Loucy (cell line): ENCODE data around the gene CD160.

ENCODE experiments used
- H2AFZ ChIP-seq: fragments of 200-600 bp; sonication (generic); 2 replicates; pipeline ENCODE4 v1.6.0; 2016; ENCODE audit warnings: antibody characterized with exemption, mild to moderate bottlenecking, low read length, moderate library complexity
- H3F3A ChIP-seq: fragments of 200-600 bp; 2 replicates; pipeline ENCODE4 v1.6.0; 2016; ENCODE audit warnings: antibody characterized with exemption, low read depth, mild to moderate bottlenecking
- H3K27me3 ChIP-seq: fragments of 200-600 bp; sonication (generic); 2 replicates; pipeline ENCODE4 v1.6.1; 2014; ENCODE audit warnings: low read length, mild to moderate bottlenecking; ENCODE audit not compliant: insufficient read depth, poor library complexity, severe bottlenecking
- H3K36me3 ChIP-seq: fragments of 200-600 bp; sonication (generic); 2 replicates; pipeline ENCODE4 v1.6.1; 2016; ENCODE audit warnings: low read length; ENCODE audit not compliant: insufficient read depth
- H3K4me1 ChIP-seq: fragments of 200-600 bp; sonication (generic); 2 replicates; pipeline ENCODE4 v1.5.1; 2014; ENCODE audit warnings: low read length, mild to moderate bottlenecking; ENCODE audit not compliant: insufficient read depth, poor library complexity, severe bottlenecking
- H3K4me2 ChIP-seq: fragments of 200-600 bp; sonication (generic); 2 replicates; pipeline ENCODE4 v1.6.0; 2014; ENCODE audit warnings: antibody characterized with exemption, low read length, low read depth, mild to moderate bottlenecking; ENCODE audit not compliant: poor library complexity, severe bottlenecking
- H3K4me3 ChIP-seq: fragments of 200-600 bp; sonication (generic); 2 replicates; pipeline ENCODE4 v1.5.1; 2014; ENCODE audit warnings: low read length, mild to moderate bottlenecking, mixed read lengths; ENCODE audit not compliant: poor library complexity, severe bottlenecking
- H3K79me2 ChIP-seq: fragments of 200-600 bp; sonication (generic); 2 replicates; pipeline ENCODE4 v1.6.1; 2014; ENCODE audit warnings: low read length; ENCODE audit not compliant: insufficient read depth
- H3K9ac ChIP-seq: fragments of 200-600 bp; sonication (generic); 2 replicates; pipeline ENCODE4 v1.6.0; 2014; ENCODE audit warnings: mild to moderate bottlenecking, low read depth, low read length, moderate library complexity; ENCODE audit not compliant: poor library complexity, severe bottlenecking
- H3K9me2 ChIP-seq: fragments of 200-600 bp; sonication (generic); replicated peaks from 2 replicates; pipeline ENCODE4 v1.6.1; 2016; ENCODE audit warnings: low read depth, low read length, mixed read lengths
- H3K9me3 ChIP-seq: fragments of 200-600 bp; sonication (generic); 2 replicates; pipeline ENCODE4 v1.6.1; 2014; ENCODE audit warnings: mild to moderate bottlenecking, antibody characterized with exemption, low read length, low read depth; ENCODE audit not compliant: insufficient read depth
- H4K20me1 ChIP-seq: fragments of 200-600 bp; sonication (generic); 2 replicates; pipeline ENCODE4 v1.6.0; 2014; ENCODE audit warnings: antibody characterized with exemption, low read length, mild to moderate bottlenecking; ENCODE audit not compliant: insufficient read depth, poor library complexity, severe bottlenecking
- CTCF ChIP-seq: fragments of 200-600 bp; sonication (generic); conservative IDR thresholded peaks from 2 replicates; pipeline ENCODE4 v1.5.1; 2014; ENCODE audit warnings: mild to moderate bottlenecking, antibody characterized with exemption, low read length
- EZH2phosphoT487 ChIP-seq: fragments of 200-600 bp; IDR thresholded peaks from 2 replicates; pipeline ENCODE4 v1.6.1; 2018; ENCODE audit warnings: antibody characterized with exemption, mild to moderate bottlenecking, moderate library complexity, borderline replicate concordance

The CD160 gene

GRCh38 chr1:145757420-145757819, 38.1 kb downstream of the CD160 start:
- TF ChIP-seq CTCF: no peak
- no peak for TF ChIP-seq EZH2phosphoT487
- H3K9ac ChIP-seq: no peak overlapping the region
- no peak overlapping the region for H3K4me3 ChIP-seq
- H3K27me3 ChIP-seq: no peaks in the 10 kb centered on the region
- no peaks in the 10 kb centered on the region for H3K9me2 ChIP-seq
- no peaks in the 10 kb centered on the region for H3K79me2 ChIP-seq
- no peaks in the 10 kb centered on the region for H4K20me1 ChIP-seq
- no peak overlapping the region for H2AFZ ChIP-seq
- H3F3A ChIP-seq: no peaks in the 10 kb centered on the region
- no peak overlapping the region for H3K4me2 ChIP-seq
- H3K36me3 ChIP-seq: peaks cover 65% of the 10 kb centered on the region; the same call in 1 of the 2 replicates
- no peaks in the 10 kb centered on the region for H3K4me1 ChIP-seq
- H3K9me3 ChIP-seq: peaks cover 4% of the 10 kb centered on the region; the same call in 1 of the 2 replicates

GRCh38 chr1:145758116-145758515, 38.8 kb downstream of the CD160 start:
- no peak overlapping the region for H3K9ac ChIP-seq

GRCh38 chr1:145758575-145758974, 39.3 kb downstream of the CD160 start:
- Histone ChIP-seq H3K4me3 (no peak overlapping the region), H3K9me2 (no peaks in the 10 kb centered on the region), H3K9ac (no peak overlapping the region), H3K9me3 (peaks cover 4% of the 10 kb centered on the region; the same call in 1 of the 2 replicates), H3K4me1 (no peaks in the 10 kb centered on the region), H4K20me1 (no peaks in the 10 kb centered on the region), H3K79me2 (no peaks in the 10 kb centered on the region), H3K36me3 (peaks cover 60% of the 10 kb centered on the region; the same call in 1 of the 2 replicates), H2AFZ (no peak overlapping the region), H3K4me2 (no peak overlapping the region), H3F3A (no peaks in the 10 kb centered on the region), H3K27me3 (no peaks in the 10 kb centered on the region)
- no peak for TF ChIP-seq EZH2phosphoT487
- TF ChIP-seq CTCF: no peak

More at GRCh38 chr1:145758116-145758515, 38.8 kb downstream of the CD160 start:
- Histone ChIP-seq H3K27me3 (no peaks in the 10 kb centered on the region), H3F3A (no peaks in the 10 kb centered on the region), H3K79me2 (no peaks in the 10 kb centered on the region), H3K9me2 (no peaks in the 10 kb centered on the region), H3K4me1 (no peaks in the 10 kb centered on the region), H3K36me3 (peaks cover 65% of the 10 kb centered on the region; the same call in 1 of the 2 replicates), H3K4me3 (no peak overlapping the region), H3K9me3 (peaks cover 4% of the 10 kb centered on the region; the same call in 1 of the 2 replicates), H4K20me1 (no peaks in the 10 kb centered on the region), H3K4me2 (no peak overlapping the region), H2AFZ (no peak overlapping the region)
- TF ChIP-seq CTCF (no peak), EZH2phosphoT487 (no peak)
